ENCODE results near the gene AIRE. TPM values are rescaled to one million over a fixed set of nuclear protein-coding genes. Genes with fewer than 3 reads are reported as not detected.
A peak's percentile ranks its signal among the peaks of the same experiment; 100 is the strongest.
"Not testable (repeated sequence)": the region's sequence is repeated elsewhere in the genome, so short reads cannot be mapped to it uniquely, and the experiment has no call there.

Gene AIRE
- total RNA-seq, 1 experiment from 2014 or later, result not detected

DNA sequence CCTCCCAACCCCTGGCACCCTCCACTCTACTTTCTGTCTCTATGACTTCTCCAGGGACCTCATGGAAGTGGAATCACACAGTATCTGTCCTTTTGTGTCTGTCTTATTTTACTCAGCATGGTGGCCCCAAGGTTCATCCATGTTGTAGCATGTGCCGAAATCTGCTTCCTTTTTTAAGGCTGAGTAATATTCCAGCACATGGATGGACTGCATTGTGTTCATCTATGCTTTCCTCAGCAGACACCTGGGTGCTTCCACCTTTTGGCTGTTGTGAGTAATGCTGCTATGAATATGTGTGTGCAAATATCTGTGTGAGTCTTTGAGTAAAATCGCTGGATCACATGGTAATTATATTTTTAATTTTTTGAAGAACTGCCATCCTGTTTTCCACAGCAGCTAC, 12.6 kb downstream of the AIRE start:
- no peak for DNase-seq (ENCODE audit: low read depth, low spot score)
- in situ Hi-C loops (cut with HindIII; ENCODE audit: low pct_unique_long_range_greater_than_20kb, low sequenced_read_pairs), result no loop called here

DNA sequence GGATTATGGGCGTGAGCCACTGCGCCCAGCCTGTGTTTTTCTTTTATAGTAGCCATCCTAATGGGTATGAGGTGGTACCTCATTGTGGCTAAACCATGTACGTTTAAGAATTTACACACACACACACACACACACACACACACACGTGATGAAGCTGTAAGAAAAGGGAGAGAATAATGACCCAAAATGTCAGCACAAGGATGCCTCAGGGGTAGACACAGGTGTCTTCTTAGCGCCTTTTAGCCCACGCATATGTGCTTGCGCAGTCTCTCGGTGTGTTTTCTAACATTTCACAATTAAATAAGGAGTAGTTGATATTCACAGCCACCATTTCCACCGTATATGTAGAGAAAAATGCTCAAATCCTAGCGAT, 13.4 kb downstream of the AIRE start:
- peak; percentile 5 for DNase-seq (ENCODE audit: low read depth, low spot score)
- in situ Hi-C loops (cut with HindIII; ENCODE audit: low pct_unique_long_range_greater_than_20kb, low sequenced_read_pairs), result no loop called here

DNA sequence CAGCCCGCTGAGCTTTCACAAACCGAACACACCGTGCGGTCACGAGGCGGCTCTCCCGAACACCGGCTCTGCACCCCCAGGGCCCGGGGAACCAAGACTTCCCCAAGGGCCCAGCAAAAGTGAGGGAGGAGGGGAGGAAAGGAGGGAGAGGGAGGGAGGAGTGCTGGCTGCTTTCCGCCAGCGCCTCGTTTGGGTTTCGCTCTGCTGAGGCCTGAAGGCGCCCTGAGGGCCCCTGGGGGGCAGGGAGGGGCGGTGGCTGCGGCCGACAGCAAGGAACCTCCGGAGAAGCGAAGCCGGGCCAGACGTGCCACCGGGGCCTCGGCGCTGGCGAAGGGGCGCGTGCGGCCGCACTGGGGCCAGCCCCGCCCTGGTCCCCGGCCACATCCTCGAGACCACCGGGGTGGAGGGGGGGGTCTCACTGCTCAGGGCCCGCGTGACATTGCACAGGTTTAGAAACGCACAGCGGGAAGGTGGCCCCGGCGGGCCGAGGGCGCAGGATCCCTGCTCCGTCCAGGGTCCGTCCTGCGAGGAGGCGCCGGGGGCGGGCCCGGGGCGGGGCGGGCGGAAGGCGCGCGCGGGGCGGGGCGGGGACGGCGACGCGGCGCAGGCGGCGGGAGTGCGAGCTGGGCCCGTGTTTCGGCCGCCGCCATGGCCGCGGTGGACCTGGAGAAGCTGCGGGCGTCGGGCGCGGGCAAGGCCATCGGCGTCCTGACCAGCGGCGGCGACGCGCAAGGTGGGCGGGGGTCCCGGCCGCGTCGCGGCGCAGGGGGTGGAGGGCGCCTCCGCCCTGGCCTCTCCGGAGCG, 14.0 kb downstream of the AIRE start, which contains the start of gene PFKL:
Gene PFKL (plus strand): TSS at position 596 of the 804 bp plus-strand sequence. CDS start 53 bp downstream, at position 649.
- in situ Hi-C loops (cut with HindIII; ENCODE audit: low pct_unique_long_range_greater_than_20kb, low sequenced_read_pairs), result no loop called here
- peak; percentile 41 for DNase-seq (ENCODE audit: low read depth, low spot score)

DNA sequence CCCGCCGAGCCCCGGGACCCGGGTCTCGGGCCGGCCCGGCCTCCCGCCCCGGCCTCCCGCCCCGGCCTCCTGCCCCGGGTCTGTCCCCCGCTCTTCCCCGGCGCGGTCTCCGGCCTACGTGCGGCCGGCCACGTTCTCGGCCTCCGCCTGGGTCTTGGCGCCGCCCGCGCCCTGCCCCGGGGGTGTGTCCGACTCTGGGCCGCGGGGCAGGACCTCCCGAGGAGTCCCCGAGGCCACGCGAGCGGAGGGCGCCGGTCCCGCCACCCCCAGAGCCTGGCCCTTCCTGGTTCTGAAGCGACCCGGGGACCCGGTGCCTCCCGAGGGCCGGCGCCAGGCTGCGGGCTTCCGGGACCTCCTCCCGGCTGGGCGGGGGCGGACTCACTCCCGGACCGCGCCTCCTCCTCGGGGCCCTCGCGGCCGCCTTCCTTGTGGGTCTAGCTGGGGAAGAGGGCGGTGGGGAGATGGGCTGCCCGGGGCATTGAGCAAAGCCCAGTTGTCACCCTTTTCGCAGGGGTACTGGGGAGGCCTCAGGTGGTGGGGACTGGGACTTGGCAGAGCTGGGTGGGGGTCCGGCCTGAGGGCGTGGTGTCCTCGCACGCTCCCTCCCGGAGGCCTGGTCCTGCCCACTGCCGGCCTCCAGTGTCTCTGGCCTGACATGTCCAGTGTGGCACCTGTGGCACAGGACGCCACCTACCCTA, 14.7 kb downstream of the AIRE start:
- DNase-seq (ENCODE audit: low read depth, low spot score), result peak; percentile 41
- in situ Hi-C loops (cut with HindIII; ENCODE audit: low pct_unique_long_range_greater_than_20kb, low sequenced_read_pairs), result no loop called here

DNA sequence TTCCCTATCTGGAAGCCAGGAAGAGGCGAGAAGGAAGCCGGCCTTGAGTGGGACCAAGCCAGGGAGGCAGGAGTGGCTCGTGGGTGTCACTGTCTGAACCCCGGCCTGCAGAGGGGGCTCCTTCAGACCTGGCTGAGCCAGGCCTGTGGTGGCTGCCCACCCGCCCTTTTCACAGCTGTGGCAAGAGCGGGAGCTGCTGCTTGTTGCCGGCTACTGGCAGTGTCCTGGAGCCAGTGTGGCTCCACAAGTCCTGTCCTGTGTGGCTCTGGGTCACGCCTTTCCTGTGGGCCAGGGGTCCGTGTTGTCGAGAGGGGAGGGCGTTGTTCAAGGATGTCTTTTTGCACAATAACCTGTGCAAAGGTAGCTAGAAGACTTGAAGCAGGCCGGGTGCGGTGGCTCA, 15.5 kb downstream of the AIRE start:
- DNase-seq (ENCODE audit: low read depth, low spot score), result no peak
- in situ Hi-C loops (cut with HindIII; ENCODE audit: low pct_unique_long_range_greater_than_20kb, low sequenced_read_pairs), result no loop called here

DNA sequence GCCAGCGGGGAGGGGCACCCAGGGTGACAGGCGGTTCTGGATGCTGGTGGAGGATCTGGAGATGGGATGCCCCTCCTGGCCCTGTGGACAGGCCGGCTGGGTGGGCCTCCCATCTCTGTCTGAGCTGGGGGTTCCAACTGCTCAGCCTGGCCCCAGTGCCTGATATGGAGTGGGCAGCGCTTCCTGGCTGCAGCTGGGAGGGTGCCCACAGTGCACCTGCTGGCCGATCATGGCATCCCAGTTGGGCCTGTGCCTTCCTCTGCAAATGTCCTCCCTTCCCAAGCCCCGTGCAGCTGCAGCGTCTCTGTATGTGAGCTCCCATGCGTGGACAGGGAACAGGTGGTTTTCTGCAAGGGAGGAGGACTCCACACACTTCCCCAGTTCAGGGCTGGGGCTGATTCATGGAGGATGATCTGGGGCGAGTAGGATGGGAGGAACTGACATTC, 16.3 kb downstream of the AIRE start:
- DNase-seq (ENCODE audit: low read depth, low spot score), result no peak
- in situ Hi-C loops (cut with HindIII; ENCODE audit: low pct_unique_long_range_greater_than_20kb, low sequenced_read_pairs), result no loop called here

DNA sequence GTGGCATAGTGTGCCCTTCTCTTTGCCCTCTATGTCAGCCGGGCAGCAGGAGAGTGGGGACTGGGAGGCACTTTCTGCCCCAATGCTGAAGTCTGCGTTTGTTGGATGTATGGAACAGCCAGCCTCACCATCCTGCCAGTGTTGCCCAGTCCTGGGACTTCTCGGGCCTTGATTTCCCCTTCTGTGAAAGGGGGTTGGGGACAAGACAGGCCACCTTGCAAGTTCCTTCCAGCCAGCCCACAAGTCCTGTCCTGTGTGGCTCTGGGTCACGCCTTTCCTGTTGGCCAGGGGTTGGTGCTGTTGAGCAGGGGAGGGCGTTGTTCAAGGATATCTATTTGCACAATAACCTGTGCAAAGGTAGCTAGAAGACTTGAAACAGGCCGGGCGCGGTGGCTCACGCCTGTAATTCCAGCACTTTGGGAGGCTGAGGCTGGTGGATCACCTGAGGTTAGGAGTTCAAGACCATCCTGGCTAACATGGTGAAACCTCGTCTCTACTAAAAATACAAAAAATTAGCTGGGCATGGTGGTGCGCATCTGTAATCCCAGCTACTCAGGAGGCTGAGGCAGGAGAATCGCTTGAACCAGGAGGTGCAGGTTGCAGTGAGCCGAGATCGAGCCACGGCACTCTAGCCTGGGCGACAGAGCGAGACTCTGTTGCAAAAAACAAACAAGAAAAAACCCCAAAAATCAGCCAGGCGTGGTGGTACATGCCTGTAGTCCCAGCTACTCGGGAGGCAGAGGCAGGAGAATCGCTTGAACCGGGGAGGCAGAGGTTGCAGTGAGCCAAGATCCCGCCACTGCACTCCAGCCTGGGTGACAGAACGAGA, 17.1 kb downstream of the AIRE start:
- in situ Hi-C loops (cut with HindIII; ENCODE audit: low pct_unique_long_range_greater_than_20kb, low sequenced_read_pairs), result not testable (repeated sequence)
- DNase-seq (ENCODE audit: low read depth, low spot score), result peak; percentile 12

DNA sequence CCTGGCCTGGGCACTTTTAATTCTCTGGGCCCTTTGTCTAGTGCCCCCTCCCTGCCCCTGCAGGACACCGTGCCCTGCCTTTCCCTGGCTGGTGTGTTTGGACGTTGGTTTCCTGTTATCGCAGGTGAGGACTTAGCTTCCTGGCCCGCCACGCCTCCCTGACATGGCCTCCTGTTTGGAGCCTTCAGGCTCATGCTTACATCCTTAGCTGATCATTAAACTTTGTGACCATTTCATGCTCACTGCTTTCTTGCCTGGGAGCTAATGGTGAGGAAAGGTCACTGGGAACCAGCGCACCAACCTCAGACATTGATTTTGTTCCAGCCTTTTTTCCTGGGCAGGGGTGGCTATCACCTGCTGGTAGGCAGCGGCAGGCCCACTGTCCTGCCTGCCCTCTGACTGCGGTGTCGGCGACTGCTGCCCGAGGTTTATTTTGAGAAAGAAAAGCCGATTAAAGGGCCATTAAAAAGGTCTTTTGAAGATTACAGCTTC, 17.9 kb downstream of the AIRE start:
- in situ Hi-C loops (cut with HindIII; ENCODE audit: low pct_unique_long_range_greater_than_20kb, low sequenced_read_pairs), result no loop called here
- DNase-seq (ENCODE audit: low read depth, low spot score), result no peak

DNA sequence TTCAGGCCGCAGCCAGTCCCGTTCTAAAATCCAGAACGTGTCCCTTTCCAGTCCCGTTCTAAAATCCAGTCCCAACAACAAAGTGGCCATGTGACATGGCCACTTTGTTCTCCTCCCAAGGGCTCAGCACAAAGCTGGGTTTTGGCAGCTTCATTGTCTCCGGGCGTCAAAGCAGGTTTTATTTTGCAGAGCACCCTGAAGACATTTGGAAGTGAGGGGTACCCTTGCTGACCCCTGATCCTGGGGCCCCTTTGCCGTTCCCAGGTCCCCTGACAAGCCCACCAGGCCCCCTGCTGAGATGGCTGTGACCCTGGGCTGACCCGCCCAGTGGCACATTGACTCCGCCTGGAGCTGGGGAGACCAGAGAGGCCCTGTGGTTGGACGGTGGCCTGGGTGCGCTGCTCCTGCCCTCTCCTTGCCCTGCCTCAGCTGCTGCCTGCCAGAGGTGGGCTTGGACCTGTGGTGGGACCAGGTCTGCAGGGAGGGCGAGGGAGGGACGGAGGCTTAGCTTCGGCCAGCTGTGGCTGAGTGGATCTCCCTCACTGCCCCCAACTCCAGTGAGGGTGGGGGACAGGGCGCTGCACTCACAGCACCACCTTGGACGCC, 18.4 kb downstream of the AIRE start:
- DNase-seq (ENCODE audit: low read depth, low spot score), result no peak
- in situ Hi-C loops (cut with HindIII; ENCODE audit: low pct_unique_long_range_greater_than_20kb, low sequenced_read_pairs), result no loop called here

DNA sequence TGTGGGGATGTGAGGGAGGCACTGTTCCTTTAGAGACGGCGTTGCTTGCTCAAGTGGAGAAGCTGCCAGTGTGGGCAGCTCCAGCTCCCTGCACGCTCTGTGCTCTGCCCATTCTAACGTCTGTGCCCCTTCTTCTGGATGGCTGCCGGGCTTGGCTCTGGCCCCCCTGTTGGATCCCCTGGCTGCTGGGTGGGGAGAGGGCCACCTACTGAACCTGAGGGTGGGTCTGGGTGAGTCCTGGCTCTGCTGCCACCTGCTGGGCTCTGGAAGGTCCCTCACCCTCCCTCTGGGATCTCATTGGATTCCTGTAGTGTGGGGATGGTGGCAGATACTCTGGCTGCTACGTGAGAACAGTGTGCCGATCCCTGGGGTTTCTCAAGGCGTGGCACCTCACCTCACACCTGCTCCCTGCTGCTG, 19.2 kb downstream of the AIRE start:
- in situ Hi-C loops (cut with HindIII; ENCODE audit: low pct_unique_long_range_greater_than_20kb, low sequenced_read_pairs), result no loop called here
- peak; percentile 54 for DNase-seq (ENCODE audit: low read depth, low spot score)

DNA sequence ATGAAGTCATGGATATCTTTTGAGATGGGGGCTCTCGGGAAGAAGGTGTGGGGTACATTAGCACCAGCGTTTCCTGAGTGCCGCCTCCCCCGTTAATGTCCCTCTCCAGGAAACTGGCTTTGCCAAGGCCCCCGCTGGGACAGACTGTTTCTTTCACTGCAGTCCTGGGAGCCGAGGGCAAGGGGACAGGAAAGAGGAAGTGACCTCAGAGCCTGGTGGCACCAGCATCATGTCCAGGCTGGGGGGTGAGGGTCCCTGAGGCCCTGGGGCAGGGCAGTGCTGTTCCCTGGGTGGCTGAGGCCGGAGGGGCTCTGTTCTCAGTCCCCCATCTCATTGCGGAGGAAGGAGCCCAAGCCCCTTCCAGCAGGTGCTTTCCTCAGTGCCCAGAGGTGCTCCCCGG, 20.0 kb downstream of the AIRE start:
- DNase-seq (ENCODE audit: low read depth, low spot score), result no peak
- in situ Hi-C loops (cut with HindIII; ENCODE audit: low pct_unique_long_range_greater_than_20kb, low sequenced_read_pairs), result no loop called here

DNA sequence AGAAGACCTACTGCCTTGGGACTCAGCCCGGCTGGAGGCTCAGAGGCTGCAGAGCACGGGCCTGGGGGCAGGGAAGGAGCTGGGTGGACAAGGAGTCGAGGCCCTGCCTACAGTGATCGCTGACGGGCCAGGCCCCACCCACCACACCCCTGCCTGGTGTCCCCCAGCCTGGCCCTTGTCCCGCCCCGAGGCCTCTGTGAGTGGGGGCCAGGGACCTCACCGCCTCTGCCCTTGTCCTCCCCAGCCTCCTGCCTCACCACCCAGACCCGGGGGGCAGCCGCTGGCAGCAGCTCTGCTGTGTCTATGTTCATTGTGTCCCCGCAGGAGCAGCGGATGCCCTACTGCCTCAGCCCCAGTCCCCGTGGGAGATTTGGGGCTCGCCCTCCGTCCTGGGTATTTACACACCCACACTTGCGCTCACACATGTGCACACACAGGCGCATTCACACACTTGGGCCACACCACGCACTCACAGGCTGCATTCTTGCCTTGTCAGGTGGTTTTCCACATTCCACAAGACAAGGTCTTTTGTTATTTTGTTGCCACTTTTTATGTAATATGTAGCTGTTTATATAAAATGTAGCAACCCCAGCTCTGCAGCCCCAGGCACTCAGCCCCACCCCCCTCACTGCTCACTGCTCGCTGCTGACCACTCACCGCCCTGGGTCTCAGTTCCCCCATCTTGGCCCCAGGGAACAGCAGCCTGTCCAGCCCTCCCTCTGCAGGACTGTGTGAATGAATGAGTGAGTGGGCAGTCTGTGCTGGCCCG, 21.4 kb downstream of the AIRE start:
- in situ Hi-C loops (cut with HindIII; ENCODE audit: low pct_unique_long_range_greater_than_20kb, low sequenced_read_pairs), result no loop called here
- no peak for DNase-seq (ENCODE audit: low read depth, low spot score)

DNA sequence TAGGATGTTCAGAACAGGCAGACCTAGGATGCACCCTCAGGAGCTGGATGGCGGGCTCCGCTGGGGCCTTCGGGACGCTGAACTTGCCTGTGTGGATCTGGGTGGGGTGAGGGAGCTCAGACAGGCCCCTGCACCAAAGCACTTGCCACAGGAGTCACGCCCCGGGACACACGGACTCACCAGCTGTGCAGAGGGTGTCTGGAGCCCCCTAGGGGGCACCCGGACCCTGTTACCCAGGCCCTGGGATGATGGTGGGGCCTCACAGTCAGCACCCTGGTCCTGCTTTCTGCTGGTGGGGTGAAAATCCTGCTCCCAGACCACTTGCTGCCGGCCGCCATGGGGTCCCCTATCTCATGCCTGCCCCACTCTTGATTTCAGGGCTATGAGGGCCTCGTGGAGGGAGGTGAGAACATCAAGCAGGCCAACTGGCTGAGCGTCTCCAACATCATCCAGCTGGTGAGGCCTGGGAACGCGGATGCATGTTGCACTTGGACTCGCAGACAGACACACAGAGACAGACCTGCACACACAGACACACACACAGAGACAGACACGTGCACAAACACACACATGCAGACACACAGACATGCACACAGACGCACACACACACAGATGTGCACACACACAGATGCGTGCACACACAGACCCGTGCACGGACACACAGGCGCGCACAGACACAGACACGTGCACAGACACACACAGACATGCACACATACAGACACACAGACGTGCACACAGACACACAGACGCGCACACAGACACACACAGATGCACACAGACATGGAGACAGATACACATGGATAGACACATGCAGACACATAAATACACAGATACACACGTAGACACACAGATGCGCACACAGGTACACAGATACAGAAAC, 25.2 kb downstream of the AIRE start:
- in situ Hi-C loops (cut with HindIII; ENCODE audit: low pct_unique_long_range_greater_than_20kb, low sequenced_read_pairs), result no loop called here
- DNase-seq (ENCODE audit: low read depth, low spot score), result no peak

DNA sequence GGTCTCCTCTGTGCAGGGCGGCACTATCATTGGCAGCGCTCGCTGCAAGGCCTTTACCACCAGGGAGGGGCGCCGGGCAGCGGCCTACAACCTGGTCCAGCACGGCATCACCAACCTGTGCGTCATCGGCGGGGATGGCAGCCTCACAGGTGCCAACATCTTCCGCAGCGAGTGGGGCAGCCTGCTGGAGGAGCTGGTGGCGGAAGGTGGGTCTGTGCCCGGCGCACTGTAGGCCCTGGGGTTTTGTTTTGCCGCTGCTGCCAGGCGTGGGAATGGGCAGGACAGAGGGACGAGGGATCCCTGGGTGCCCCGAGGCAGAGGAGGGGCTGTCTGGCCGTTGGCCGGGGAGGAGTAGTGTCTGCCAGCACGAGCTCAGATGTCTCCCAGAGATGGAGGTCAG, 26.4 kb downstream of the AIRE start:
- DNase-seq (ENCODE audit: low read depth, low spot score), result no peak
- in situ Hi-C loops (cut with HindIII; ENCODE audit: low pct_unique_long_range_greater_than_20kb, low sequenced_read_pairs), result no loop called here

DNA sequence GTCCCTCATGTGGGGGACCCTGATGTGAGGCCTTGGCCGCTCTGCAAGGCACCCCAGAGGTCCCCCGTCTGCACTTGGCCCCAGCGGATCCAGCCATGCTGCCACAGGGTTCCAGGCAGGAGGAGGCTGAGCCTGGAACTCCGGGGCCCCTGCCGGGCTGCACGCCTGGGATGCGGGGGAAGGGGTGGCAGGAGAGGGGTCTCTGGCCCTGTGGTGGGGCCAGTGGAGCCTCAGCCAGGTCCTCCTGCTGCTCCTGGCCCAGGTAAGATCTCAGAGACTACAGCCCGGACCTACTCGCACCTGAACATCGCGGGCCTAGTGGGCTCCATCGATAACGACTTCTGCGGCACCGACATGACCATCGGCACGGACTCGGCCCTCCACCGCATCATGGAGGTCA, 27.0 kb downstream of the AIRE start:
- no peak for DNase-seq (ENCODE audit: low read depth, low spot score)
- in situ Hi-C loops (cut with HindIII; ENCODE audit: low pct_unique_long_range_greater_than_20kb, low sequenced_read_pairs), result no loop called here

DNA sequence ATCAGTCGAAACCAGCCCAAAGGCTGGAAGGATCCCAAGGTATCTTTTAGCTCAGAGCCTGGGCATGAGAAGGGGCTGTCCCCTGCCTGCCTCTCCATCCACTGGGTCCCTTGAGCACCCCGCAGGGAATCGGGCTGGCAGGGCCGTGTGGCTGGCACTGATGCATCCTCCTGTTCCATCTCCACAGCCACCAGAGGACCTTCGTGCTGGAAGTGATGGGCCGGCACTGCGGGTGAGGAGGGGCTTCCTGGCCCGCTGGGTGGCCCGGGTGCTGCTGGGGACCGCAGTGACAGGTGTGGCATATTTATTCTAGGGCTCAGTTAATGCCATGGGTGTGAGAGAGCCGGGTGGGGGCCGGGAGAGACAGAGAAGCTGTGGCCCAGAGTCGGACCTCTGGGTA, 27.8 kb downstream of the AIRE start:
- no peak for DNase-seq (ENCODE audit: low read depth, low spot score)
- in situ Hi-C loops (cut with HindIII; ENCODE audit: low pct_unique_long_range_greater_than_20kb, low sequenced_read_pairs), result no loop called here
